Astrocyte (in vitro differentiated cells and primary cell): ENCODE measurements around the gene EFTUD2. TPM values are rescaled to one million over a fixed set of nuclear protein-coding genes. Genes with fewer than 3 reads are reported as not detected.
"Not testable (repeated sequence)": the region's sequence is repeated elsewhere in the genome, so short reads cannot be mapped to it uniquely, and the experiment has no call there.

Experiments
- DNase-seq: peaks from one replicate; pipeline ENCODE4 v3.0.0-alpha.2; 2010; ENCODE audit warnings: low read depth
- FAIRE-seq: peaks from 2 replicates; lab custom pipeline; 2011; peaks lifted over from hg19 to GRCh38; lab: Jason Lieb, UNC
- H2AFZ ChIP-seq: 2 replicates; pipeline ENCODE4 v1.6.0; 2012; ENCODE audit warnings: low read depth, low read length, inconsistent platforms
- H3K27ac ChIP-seq: 2 replicates; pipeline ENCODE4 v1.5.1; 2011; ENCODE audit warnings: low read depth, low read length, inconsistent platforms
- H3K27me3 ChIP-seq: 2 replicates; pipeline ENCODE4 v1.6.0; 2011; ENCODE audit warnings: low read length, inconsistent platforms; ENCODE audit not compliant: insufficient read depth
- H3K36me3 ChIP-seq: 2 replicates; pipeline ENCODE4 v1.5.1; 2011; ENCODE audit warnings: low read length, inconsistent platforms; ENCODE audit not compliant: insufficient read depth
- H3K4me1 ChIP-seq: 2 replicates; pipeline ENCODE4 v1.5.1; 2011; ENCODE audit warnings: low read length, inconsistent platforms; ENCODE audit not compliant: insufficient read depth
- H3K4me2 ChIP-seq: 2 replicates; pipeline ENCODE4 v1.6.0; 2012; ENCODE audit warnings: low read length, inconsistent platforms
- H3K4me3 ChIP-seq: 2 replicates; pipeline ENCODE4 v1.5.1; 2011; ENCODE audit warnings: low read depth, mild to moderate bottlenecking, low read length, inconsistent platforms; ENCODE audit not compliant: insufficient read depth
- H3K79me2 ChIP-seq: 2 replicates; pipeline ENCODE4 v1.6.0; 2012; ENCODE audit warnings: mild to moderate bottlenecking, low read length, inconsistent platforms; ENCODE audit not compliant: insufficient read depth
- H3K9ac ChIP-seq: 2 replicates; pipeline ENCODE4 v1.6.0; 2012; ENCODE audit warnings: mild to moderate bottlenecking, low read length, inconsistent platforms
- H3K9me3 ChIP-seq: 2 replicates; pipeline ENCODE4 v1.5.1; 2012; ENCODE audit warnings: low read depth, mild to moderate bottlenecking, low read length, inconsistent platforms; ENCODE audit not compliant: insufficient read depth
- H4K20me1 ChIP-seq: 2 replicates; pipeline ENCODE4 v1.6.0; 2012; ENCODE audit warnings: low read length, inconsistent platforms; ENCODE audit not compliant: insufficient read depth
- H3K27ac Mint-ChIP-seq: one replicate; pipeline ENCODE4 v1.8.0; 2021; ENCODE audit warnings: mild to moderate bottlenecking, mixed read lengths; ENCODE audit not compliant: unreplicated experiment
- H3K27me3 Mint-ChIP-seq: one replicate; pipeline ENCODE4 v1.8.0; 2021; ENCODE audit warnings: low read depth, mixed read lengths; ENCODE audit not compliant: unreplicated experiment
- H3K36me3 Mint-ChIP-seq: one replicate; pipeline ENCODE4 v1.8.0; 2021; ENCODE audit warnings: low read depth, mixed read lengths; ENCODE audit not compliant: unreplicated experiment
- H3K4me1 Mint-ChIP-seq: one replicate; pipeline ENCODE4 v1.8.0; 2021; ENCODE audit warnings: low read depth, mixed read lengths; ENCODE audit not compliant: unreplicated experiment
- H3K4me3 Mint-ChIP-seq: one replicate; pipeline ENCODE4 v1.8.0; 2021; ENCODE audit warnings: mild to moderate bottlenecking, moderate library complexity, mixed read lengths; ENCODE audit not compliant: unreplicated experiment
- H3K9me3 Mint-ChIP-seq: one replicate; pipeline ENCODE4 v1.8.0; 2021; ENCODE audit warnings: mild to moderate bottlenecking, mixed read lengths; ENCODE audit not compliant: unreplicated experiment
- CTCF ChIP-seq: IDR thresholded peaks from 2 replicates; pipeline ENCODE4 v1.5.1; 2011; ENCODE audit warnings: low read depth, mild to moderate bottlenecking, inconsistent platforms, low read length, moderate library complexity; ENCODE audit not compliant: insufficient read depth
- EZH2 ChIP-seq: IDR thresholded peaks from 2 replicates; pipeline ENCODE4 v1.6.1; 2012; ENCODE audit warnings: mild to moderate bottlenecking, low read length, inconsistent platforms; ENCODE audit not compliant: insufficient read depth
- total RNA-seq: library from RNA; stranded (reverse); gene quantifications from 2 replicates; pipeline ENCODE4 v1.2.1, GENCODE V29; 2021

EFTUD2 gene
- total RNA-seq, 1 donor from 2014 or later, result 129 TPM

- Histone ChIP-seq H3K4me3 (peak overlapping the region; percentile 97), H3K9me3 (no peaks in the 10 kb centered on the region), H3K79me2 (peaks cover 70% of the 10 kb centered on the region), H3K27ac (peak overlapping the region; percentile 84), H3K27me3 (no peaks in the 10 kb centered on the region), H2AFZ (no peak overlapping the region), H4K20me1 (peaks cover 17% of the 10 kb centered on the region), H3K4me2 (peak overlapping the region; percentile 90), H3K4me1 (peaks cover 12% of the 10 kb centered on the region), H3K9ac (peak overlapping the region; percentile 94), H3K36me3 (no peaks in the 10 kb centered on the region)
- Mint-ChIP-seq H3K4me1 (peaks cover 8% of the 10 kb centered on the region), H3K27me3 (peaks cover 3% of the 10 kb centered on the region), H3K27ac (peak overlapping the region; percentile 47), H3K36me3 (no peaks in the 10 kb centered on the region), H3K4me3 (no peak overlapping the region), H3K9me3 (no peaks in the 10 kb centered on the region)
- no peak for DNase-seq
- FAIRE-seq, result no peak
- TF ChIP-seq EZH2, result no peak
- TF ChIP-seq CTCF, result no peak
These were observed 71.4 kb downstream of the EFTUD2 start for GRCh38 chr17:44827863-44828262.

GRCh38 chr17:44826123-44826790, 73.0 kb downstream of the EFTUD2 start:
- H3K4me1 ChIP-seq, result peaks cover 17% of the 10 kb centered on the region
- H3K9me3 ChIP-seq, result no peaks in the 10 kb centered on the region
- no peak overlapping the region for H3K4me2 ChIP-seq
- TF ChIP-seq EZH2 (no peak), CTCF (no peak)
- H2AFZ ChIP-seq, result no peak overlapping the region
- peak overlapping the region; percentile 15 for H3K27ac ChIP-seq
- H3K79me2 ChIP-seq, result peaks cover 85% of the 10 kb centered on the region
- no peak overlapping the region for H3K27ac Mint-ChIP-seq
- no peak for DNase-seq
- no peaks in the 10 kb centered on the region for H3K36me3 Mint-ChIP-seq
- no peak overlapping the region for H3K4me3 Mint-ChIP-seq
- H3K27me3 Mint-ChIP-seq, result no peaks in the 10 kb centered on the region
- H3K9me3 Mint-ChIP-seq, result no peaks in the 10 kb centered on the region
- no peak overlapping the region for H3K4me3 ChIP-seq
- H4K20me1 ChIP-seq, result peaks cover 17% of the 10 kb centered on the region
- H3K4me1 Mint-ChIP-seq, result peaks cover 7% of the 10 kb centered on the region
- no peaks in the 10 kb centered on the region for H3K36me3 ChIP-seq
- no peak overlapping the region for H3K9ac ChIP-seq
- no peak for FAIRE-seq
- no peaks in the 10 kb centered on the region for H3K27me3 ChIP-seq

GRCh38 chr17:44825236-44825635, 74.0 kb downstream of the EFTUD2 start:
- FAIRE-seq, H3K4me3 Mint-ChIP-seq, H3K4me3 ChIP-seq, H3K27me3 Mint-ChIP-seq, H3K27ac Mint-ChIP-seq, H3K9me3 Mint-ChIP-seq, H3K9me3 ChIP-seq, DNase-seq, H3K27ac ChIP-seq, H3K36me3 Mint-ChIP-seq, H2AFZ ChIP-seq, H3K4me2 ChIP-seq, H3K36me3 ChIP-seq, H3K27me3 ChIP-seq, H3K9ac ChIP-seq: not testable (repeated sequence)
- Histone ChIP-seq H4K20me1 (peaks cover 17% of the 10 kb centered on the region), H3K4me1 (peaks cover 26% of the 10 kb centered on the region), H3K79me2 (peaks cover 89% of the 10 kb centered on the region)
- H3K4me1 Mint-ChIP-seq, result peaks cover 16% of the 10 kb centered on the region
